Body of pancreas (tissue), 4 donors: Measurements from ENCODE around the gene ANTXR1.

Experiments used
- POLR2A ChIP-seq, 3 donors: fragments of 450-650 bp; IDR thresholded peaks; one replicate each; pipeline ENCODE4 v1.6.1; 2016; ENCODE audit warnings: antibody characterized with exemption in 3 of 3, mild to moderate bottlenecking in 2 of 3
- TF ChIP-seq, protein P1 (sequence below), 7 experiments: fragments of 450-650 bp in 4 of 7; fragments of 200-600 bp in 3 of 7; sonication (generic) in 3 of 7; IDR thresholded peaks; one replicate each; pipeline ENCODE4 v1.5.1; 2016 to 2019; ENCODE audit warnings: antibody characterized with exemption in 7 of 7

DNA sequence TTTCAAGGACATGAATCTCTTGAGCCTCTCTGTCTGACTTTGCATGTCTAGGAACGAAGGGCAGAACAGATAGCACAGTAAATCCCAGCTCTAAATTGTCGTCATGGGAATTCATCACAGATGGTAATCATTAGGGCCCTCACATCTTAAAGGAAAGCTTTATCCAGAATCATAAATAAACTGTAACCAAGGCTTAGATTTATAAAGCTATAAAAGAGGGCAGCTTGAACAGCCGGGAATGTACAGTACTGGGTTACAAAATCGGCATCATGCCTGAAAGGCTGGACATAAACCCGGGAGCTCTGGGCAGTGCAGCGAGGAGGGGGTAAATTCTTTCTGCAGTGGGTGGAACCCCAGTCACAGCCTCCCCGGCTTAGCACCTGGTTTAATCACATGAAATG is 229.7 kb downstream of the ANTXR1 start:
- TF ChIP-seq, protein P1, sequence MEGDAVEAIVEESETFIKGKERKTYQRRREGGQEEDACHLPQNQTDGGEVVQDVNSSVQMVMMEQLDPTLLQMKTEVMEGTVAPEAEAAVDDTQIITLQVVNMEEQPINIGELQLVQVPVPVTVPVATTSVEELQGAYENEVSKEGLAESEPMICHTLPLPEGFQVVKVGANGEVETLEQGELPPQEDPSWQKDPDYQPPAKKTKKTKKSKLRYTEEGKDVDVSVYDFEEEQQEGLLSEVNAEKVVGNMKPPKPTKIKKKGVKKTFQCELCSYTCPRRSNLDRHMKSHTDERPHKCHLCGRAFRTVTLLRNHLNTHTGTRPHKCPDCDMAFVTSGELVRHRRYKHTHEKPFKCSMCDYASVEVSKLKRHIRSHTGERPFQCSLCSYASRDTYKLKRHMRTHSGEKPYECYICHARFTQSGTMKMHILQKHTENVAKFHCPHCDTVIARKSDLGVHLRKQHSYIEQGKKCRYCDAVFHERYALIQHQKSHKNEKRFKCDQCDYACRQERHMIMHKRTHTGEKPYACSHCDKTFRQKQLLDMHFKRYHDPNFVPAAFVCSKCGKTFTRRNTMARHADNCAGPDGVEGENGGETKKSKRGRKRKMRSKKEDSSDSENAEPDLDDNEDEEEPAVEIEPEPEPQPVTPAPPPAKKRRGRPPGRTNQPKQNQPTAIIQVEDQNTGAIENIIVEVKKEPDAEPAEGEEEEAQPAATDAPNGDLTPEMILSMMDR (IDR thresholded peaks at IDR 0.05): no peak
- no peak for TF ChIP-seq POLR2A (IDR thresholded peaks at IDR 0.05)
